Activated T-cell treated with anti-CD3 and anti-CD28 coated beads for 48 hours (primary cell): Measurements from ENCODE around the gene WNT9A.

ENCODE experiments used
- DNase-seq: peaks from one replicate; pipeline ENCODE4 v3.0.0-alpha.2; 2020; ENCODE audit warnings: low read depth

The WNT9A gene

DNA sequence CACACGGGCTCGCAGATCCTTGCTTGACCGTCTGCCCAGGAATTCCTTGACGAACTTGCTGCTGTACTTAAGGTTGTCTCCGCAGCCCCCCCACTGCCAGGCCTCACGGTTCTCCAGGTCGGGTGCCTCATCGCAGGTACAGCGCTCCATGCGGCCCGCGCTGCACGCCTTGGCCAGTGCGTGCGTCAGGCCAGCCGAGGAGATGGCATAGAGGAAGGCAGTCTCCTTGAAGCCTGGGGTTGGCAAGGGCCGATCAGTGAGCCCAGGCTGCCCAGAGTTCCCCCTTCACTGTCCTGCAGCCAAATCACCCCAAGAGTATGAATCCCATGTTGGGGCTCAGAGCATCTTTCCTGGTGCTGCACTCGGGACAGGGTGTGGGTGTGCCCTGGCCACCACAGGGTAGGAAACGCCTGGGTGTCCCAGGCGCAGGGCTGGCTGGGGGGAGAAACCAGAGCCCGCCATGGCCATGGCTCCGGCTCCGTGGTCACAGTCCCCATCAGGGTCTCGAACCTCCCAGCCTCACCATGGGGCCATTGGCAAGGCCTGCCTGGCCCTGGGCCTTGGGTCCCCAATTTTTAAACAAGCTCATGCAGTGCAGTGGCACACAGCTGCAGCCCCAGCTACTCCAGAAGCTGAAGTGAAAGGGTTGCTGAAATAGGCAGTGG, 23.4 kb downstream of the WNT9A start:
- no peak for DNase-seq

GRCh38 chr1:227923353-227924167, 24.2 kb downstream of the WNT9A start:
- no peak for DNase-seq

GRCh38 chr1:227922501-227923352, 25.0 kb downstream of the WNT9A start:
- DNase-seq, result no peak

GRCh38 chr1:227921461-227922185, 26.1 kb downstream of the WNT9A start:
- no peak for DNase-seq

- no peak for DNase-seq
These were observed 26.8 kb downstream of the WNT9A start for GRCh38 chr1:227920896-227921295.

DNA sequence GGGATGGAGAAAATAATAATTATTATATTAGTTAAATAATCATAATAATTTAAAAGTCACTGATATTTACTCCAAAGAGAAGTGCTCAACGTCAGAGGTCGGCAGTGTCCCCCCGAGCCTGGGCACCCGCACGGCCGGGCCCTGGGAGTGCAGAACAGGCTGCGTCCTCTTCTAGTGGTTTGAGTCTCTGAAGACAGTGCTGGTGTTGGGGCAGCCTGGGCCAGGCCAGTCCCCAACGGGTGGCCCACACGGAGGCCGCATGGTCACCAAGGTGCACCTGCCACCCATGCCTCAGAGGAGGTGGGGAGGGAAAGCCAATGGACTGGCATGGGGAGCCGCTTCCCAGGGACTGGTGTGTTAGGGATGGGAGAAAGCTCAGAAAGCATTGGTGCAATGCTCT, 27.3 kb downstream of the WNT9A start:
- no peak for DNase-seq

DNA sequence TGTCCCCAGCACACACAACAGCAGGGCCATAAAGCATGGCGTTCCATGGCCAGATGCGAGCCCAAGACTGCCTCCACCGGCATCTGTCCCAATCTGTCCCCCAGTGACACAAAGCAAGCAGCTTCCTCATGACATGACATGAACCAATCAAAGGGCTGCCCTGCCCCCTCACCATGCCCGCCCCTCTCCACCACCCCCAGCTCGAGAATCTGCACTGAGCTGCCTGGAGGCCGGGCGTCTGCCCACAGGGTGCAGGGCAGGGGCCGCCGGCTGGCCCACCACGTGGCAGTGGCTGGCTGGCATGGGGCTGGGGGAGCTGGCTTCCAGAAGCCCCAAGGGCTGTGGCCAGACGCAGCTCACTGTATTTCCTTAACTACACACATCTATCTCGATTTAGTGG, 27.8 kb downstream of the WNT9A start:
- DNase-seq, result no peak

DNA sequence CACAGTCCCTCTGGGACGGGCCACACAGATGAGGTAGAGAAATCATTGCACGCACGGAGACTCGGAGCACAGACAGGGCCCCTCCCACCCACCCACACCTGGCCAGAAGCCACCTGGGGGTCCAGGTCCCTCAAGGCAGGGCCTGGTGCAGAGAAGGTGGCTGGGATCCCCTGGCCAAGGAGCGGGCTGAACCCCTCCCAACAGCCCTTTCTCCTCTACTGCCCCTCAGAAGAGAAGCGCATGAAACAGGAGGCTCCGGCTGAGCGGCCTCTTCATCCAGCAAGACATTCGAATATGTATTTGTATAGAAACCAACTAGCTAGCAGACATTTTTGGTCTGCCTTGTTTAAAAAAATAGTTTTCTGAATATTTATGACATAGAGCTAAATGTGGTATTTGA, 29.0 kb downstream of the WNT9A start:
- no peak for DNase-seq

GRCh38 chr1:227918083-227918700, 29.5 kb downstream of the WNT9A start:
- DNase-seq, result no peak

DNA sequence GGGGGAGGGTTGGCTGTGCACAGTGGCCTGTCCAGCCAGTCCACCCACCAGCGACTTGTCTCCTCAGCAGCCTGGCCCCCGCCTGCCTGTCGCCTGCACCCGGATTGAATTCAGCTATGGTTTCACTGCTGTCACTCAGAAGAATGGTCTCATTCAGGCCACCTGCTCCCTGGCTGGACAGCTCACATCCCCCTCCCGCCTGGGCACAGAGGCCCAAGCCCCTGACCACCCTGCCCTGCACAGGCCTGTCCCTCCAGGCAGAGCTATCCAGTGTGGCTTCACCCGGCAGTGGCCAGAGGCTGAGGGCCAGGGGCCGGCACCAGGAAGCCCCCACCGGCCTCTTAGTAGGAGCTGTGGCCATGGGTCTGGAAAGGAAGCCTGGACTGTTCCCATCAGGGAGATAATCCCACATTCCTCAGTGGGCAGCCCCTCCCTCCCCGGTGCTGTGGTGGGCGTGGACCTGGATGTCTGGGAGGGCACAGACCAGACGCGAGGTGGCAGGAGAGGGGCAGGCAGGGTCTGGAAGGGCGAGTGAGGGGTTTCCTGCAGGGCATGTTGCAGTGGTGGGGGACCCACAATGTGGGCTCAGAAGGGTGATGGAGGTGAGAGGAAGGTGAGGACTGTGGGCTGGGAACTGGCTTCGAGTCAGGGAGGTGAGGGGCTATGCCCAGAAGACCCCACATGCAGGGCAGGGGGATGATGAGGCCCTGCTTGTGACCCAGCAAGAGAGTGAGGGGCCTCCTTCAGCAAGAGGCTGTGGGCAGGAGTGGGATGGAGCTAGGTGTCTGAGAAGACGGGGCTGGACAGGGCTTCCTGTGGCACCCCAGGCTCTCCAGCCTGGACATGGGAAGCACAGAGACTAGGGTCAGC, 30.4 kb downstream of the WNT9A start:
- no peak for DNase-seq

DNA sequence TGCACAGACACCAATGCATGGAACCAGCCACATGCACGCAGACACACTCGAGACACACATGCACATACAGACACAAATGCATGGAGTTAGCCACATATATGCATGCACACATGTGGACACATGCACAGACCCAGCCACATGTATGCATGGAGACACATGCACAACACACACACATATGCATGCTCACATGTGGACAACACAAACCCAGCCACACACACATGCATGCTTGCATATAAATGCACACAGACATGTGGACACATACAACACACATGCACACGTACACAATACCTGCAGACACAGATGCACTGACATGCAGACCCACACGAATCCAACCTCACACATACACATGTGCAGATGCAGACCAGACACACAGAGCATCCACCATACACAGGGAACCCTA, 31.1 kb downstream of the WNT9A start:
- no peak for DNase-seq

DNA sequence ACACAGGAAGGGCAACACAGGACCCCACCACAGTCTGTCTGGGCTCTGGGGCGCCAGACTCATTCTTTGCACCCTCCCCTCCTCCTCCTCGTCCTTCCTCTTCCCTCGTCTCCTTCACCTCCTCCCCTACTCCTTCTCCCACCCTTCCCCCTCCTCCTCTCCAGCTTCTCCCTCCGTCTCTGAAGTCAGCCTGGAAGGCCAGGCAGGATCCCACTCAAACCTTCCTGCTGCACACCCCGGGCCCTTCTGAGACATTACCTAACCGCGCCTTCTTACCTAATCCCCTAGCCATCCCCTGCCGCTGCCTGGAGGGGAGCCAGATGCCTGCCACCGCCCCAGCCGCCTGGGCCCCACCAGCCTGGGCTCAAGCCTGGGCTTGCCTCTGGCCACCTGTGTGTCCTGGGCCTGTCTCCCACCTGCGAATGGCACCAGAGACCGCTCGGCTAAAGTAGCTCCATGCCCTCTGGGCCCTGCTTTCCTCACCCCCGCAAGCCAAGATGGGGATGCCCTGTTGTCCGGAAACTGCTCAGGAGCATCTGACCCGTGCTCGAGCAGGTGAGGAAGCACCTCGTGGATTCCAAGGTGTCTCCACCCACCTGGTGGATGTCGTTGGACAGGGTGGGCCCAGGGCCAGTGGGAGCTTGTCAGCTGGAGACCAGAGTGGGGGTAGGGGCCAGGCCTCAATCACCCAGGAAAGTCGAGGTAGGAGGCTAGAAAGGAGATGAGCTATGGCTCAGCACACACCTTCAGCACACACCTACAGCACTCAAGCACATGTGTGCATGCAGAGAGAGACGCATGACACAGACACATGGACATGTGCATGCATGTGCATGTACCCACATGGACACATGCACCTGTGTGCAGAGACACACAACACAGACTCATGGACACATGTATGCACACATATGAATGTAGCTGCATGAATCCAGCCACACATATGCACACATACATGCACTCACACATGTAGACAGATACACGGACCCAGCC, 31.9 kb downstream of the WNT9A start:
- DNase-seq, result no peak

GRCh38 chr1:227914801-227915563, 32.8 kb downstream of the WNT9A start:
- DNase-seq, result no peak

GRCh38 chr1:227913764-227914721, 33.7 kb downstream of the WNT9A start:
- DNase-seq, result no peak

- DNase-seq, result no peak
These were observed 34.4 kb downstream of the WNT9A start for GRCh38 chr1:227913396-227913763.

GRCh38 chr1:227912866-227913265, 34.9 kb downstream of the WNT9A start:
- DNase-seq, result no peak

- DNase-seq, result no peak
These were observed 36.4 kb downstream of the WNT9A start for GRCh38 chr1:227911376-227911775.
